HepG2 (cell line): ENCODE data around the gene FAM169A. TPM values are rescaled to one million over a fixed set of nuclear protein-coding genes. Genes with fewer than 3 reads are reported as not detected.
A peak's percentile ranks its signal among the peaks of the same experiment; 100 is the strongest.

ENCODE experiments used
- BCL3 ChIP-seq: sonication (generic); formaldehyde crosslinking; IDR thresholded peaks from 2 replicates; pipeline ENCODE4 v1.5.1; 2020; ENCODE audit warnings: mild to moderate bottlenecking, missing genetic modification reagents, moderate library complexity
- E2F1 ChIP-seq: sonication (generic); formaldehyde crosslinking; IDR thresholded peaks from 2 replicates; pipeline ENCODE4 v1.5.0; 2020; ENCODE audit warnings: missing genetic modification reagents
- FOSL2 ChIP-seq: sonication (generic); formaldehyde crosslinking; IDR thresholded peaks from 2 replicates; pipeline ENCODE4 v1.4.0; 2020; ENCODE audit warnings: missing genetic modification reagents
- HHEX ChIP-seq: IDR thresholded peaks from 2 replicates; pipeline ENCODE4 v1.6.1; 2016; ENCODE audit warnings: control low read depth
- HMGXB4 ChIP-seq, 2 experiments: sonication (generic) in 1 of 2; formaldehyde crosslinking in 1 of 2; IDR thresholded peaks; 2 replicates each; pipeline versions ENCODE4 v1.4.0 to v1.6.1; 2018 to 2020; ENCODE audit warnings: missing genetic modification reagents in 2 of 2, borderline replicate concordance in 1 of 2, low read depth in 1 of 2, mild to moderate bottlenecking in 1 of 2, missing biosample characterization in 1 of 2
- KAT8 ChIP-seq: IDR thresholded peaks from 2 replicates; pipeline ENCODE4 v1.6.1; 2016; ENCODE audit warnings: missing genetic modification reagents, missing compliant biosample characterization
- KMT2A ChIP-seq: sonication (generic); formaldehyde crosslinking; IDR thresholded peaks from 2 replicates; pipeline ENCODE4 v1.4.0; 2020; ENCODE audit warnings: missing genetic modification reagents
- NKX3-1 ChIP-seq: sonication (generic); formaldehyde crosslinking; IDR thresholded peaks from 2 replicates; pipeline ENCODE4 v1.5.0; 2020; ENCODE audit warnings: missing genetic modification reagents
- RBM22 ChIP-seq: fragments of 200-400 bp; formaldehyde crosslinking; optimal IDR thresholded peaks from 2 replicates; pipeline ENCODE3; 2017; ENCODE audit warnings: mild to moderate bottlenecking, low read length, moderate library complexity
- REXO4 ChIP-seq: sonication (generic); formaldehyde crosslinking; IDR thresholded peaks from 2 replicates; pipeline ENCODE4 v1.8.0; 2022; ENCODE audit warnings: missing genetic modification reagents, mild to moderate bottlenecking, borderline replicate concordance
- SKI ChIP-seq: fragments of 450-650 bp; IDR thresholded peaks from one replicate; pipeline ENCODE4 v1.6.1; 2018; ENCODE audit warnings: mild to moderate bottlenecking; ENCODE audit not compliant: partially characterized antibody
- SMAD3 ChIP-seq: sonication (generic); formaldehyde crosslinking; IDR thresholded peaks from 2 replicates; pipeline ENCODE4 v1.4.0; 2020; ENCODE audit warnings: missing genetic modification reagents
- SP2 ChIP-seq: sonication (generic); formaldehyde crosslinking; IDR thresholded peaks from 2 replicates; pipeline ENCODE4 v1.5.1; 2020; ENCODE audit warnings: mild to moderate bottlenecking, missing genetic modification reagents
- ZBTB21 ChIP-seq: sonication (generic); formaldehyde crosslinking; IDR thresholded peaks from 2 replicates; pipeline ENCODE4 v1.4.0; 2020; ENCODE audit warnings: missing genetic modification reagents
- ZNF30 ChIP-seq: sonication (generic); formaldehyde crosslinking; IDR thresholded peaks from 2 replicates; pipeline ENCODE4 v1.5.0; 2020; ENCODE audit warnings: mild to moderate bottlenecking, missing genetic modification reagents
- ZNF362 ChIP-seq: sonication (generic); formaldehyde crosslinking; IDR thresholded peaks from 2 replicates; pipeline ENCODE4 v1.4.0; 2020; ENCODE audit warnings: missing genetic modification reagents, mild to moderate bottlenecking, borderline replicate concordance
- ZNF746 ChIP-seq: sonication (generic); formaldehyde crosslinking; IDR thresholded peaks from 2 replicates; pipeline ENCODE4 v1.8.0; 2022; ENCODE audit warnings: mild to moderate bottlenecking, missing genetic modification reagents
- polyA plus RNA-seq, 8 experiments: library from polyadenylated mRNA; depleted of rRNA in 3 of 8; stranded (reverse) in 7 of 8; unstranded in 1 of 8; fragments of >200 nt; fragmentation: Illumina TruSeq in 4 of 8; extraction: Trizol in 4 of 8; gene quantifications; 2 replicates each; pipeline versions ENCODE4 v1.2.1 to v1.2.3, GENCODE V29; 2011 to 2016; ENCODE audit warnings: low read depth in 4 of 8, missing spikeins in 1 of 8, mixed read lengths in 1 of 8; ENCODE audit not compliant: insufficient read depth in 1 of 8
- total RNA-seq, 5 experiments: library from RNA; depleted of rRNA; stranded (reverse); fragments of >200 nt; fragmentation: Illumina TruSeq; extraction: Trizol; gene quantifications; 2 replicates each; pipeline ENCODE4 v1.2.3, GENCODE V29; 2016; ENCODE audit warnings: low read depth in 1 of 5
- TF ChIP-seq, protein P1 (sequence below): sonication (generic); formaldehyde crosslinking; IDR thresholded peaks from 2 replicates; pipeline ENCODE4 v1.4.0; 2020; ENCODE audit warnings: mild to moderate bottlenecking, missing genetic modification reagents
- TF ChIP-seq, protein P2 (sequence below): sonication (generic); formaldehyde crosslinking; IDR thresholded peaks from 2 replicates; pipeline ENCODE4 v1.9.0; 2022; ENCODE audit warnings: low read depth, missing genetic modification reagents
- TF ChIP-seq, protein P3 (sequence below): IDR thresholded peaks from 2 replicates; pipeline ENCODE4 v1.6.1; 2018; ENCODE audit warnings: missing genetic modification reagents

Gene FAM169A
- total and polyA plus RNA-seq, 2 of the 13 experiments (the other 11 are each of a cell fraction or from before 2014, with no cell fraction given), result 21.1 to 110 TPM

GRCh38 chr5:74875994-74876791 is 10.0 kb upstream of the FAM169A start (continued):
- TF ChIP-seq, protein P1, sequence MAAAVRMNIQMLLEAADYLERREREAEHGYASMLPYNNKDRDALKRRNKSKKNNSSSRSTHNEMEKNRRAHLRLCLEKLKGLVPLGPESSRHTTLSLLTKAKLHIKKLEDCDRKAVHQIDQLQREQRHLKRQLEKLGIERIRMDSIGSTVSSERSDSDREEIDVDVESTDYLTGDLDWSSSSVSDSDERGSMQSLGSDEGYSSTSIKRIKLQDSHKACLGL (CRISPR knock-in tag), result no peak
- TF ChIP-seq REXO4 (CRISPR knock-in tag), result no peak
- TF ChIP-seq BCL3, result no peak
- TF ChIP-seq FOSL2 (CRISPR knock-in tag), result peak; percentile 73
- TF ChIP-seq KAT8 (CRISPR knock-in tag), result no peak; the same call in none of the 2 replicates
- TF ChIP-seq, protein P2, sequence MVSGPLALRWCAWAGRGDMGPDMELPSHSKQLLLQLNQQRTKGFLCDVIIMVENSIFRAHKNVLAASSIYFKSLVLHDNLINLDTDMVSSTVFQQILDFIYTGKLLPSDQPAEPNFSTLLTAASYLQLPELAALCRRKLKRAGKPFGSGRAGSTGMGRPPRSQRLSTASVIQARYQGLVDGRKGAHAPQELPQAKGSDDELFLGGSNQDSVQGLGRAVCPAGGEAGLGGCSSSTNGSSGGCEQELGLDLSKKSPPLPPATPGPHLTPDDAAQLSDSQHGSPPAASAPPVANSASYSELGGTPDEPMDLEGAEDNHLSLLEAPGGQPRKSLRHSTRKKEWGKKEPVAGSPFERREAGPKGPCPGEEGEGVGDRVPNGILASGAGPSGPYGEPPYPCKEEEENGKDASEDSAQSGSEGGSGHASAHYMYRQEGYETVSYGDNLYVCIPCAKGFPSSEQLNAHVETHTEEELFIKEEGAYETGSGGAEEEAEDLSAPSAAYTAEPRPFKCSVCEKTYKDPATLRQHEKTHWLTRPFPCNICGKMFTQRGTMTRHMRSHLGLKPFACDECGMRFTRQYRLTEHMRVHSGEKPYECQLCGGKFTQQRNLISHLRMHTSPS (CRISPR knock-in tag), result peak; percentile 98
- peak; percentile 54; the same call in 1 of the 2 replicates for TF ChIP-seq ZNF746 (CRISPR knock-in tag)
- TF ChIP-seq ZNF30 (CRISPR knock-in tag), result no peak
- peak; percentile 9; the same call in 1 of the 2 replicates for TF ChIP-seq KMT2A (CRISPR knock-in tag)
- 0 out of 2 replicates have a peak, but pooled peaks have one; percentile 16 for TF ChIP-seq NKX3-1
- TF ChIP-seq ZBTB21 (CRISPR knock-in tag), result no peak
- no peak for TF ChIP-seq RBM22
- no peak; the same call in 1 of the 2 replicates for TF ChIP-seq HHEX (CRISPR knock-in tag)
- TF ChIP-seq, protein P3, sequence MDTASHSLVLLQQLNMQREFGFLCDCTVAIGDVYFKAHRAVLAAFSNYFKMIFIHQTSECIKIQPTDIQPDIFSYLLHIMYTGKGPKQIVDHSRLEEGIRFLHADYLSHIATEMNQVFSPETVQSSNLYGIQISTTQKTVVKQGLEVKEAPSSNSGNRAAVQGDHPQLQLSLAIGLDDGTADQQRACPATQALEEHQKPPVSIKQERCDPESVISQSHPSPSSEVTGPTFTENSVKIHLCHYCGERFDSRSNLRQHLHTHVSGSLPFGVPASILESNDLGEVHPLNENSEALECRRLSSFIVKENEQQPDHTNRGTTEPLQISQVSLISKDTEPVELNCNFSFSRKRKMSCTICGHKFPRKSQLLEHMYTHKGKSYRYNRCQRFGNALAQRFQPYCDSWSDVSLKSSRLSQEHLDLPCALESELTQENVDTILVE, result 0 out of 2 replicates have a peak, but pooled peaks have one; percentile 55
- peak; percentile 74; the same call in 1 of the 2 replicates for TF ChIP-seq ZNF362 (CRISPR knock-in tag)
- 0 out of 4 replicates have a peak, but pooled peaks of 1 of the 2 experiments have one; percentile 40 for TF ChIP-seq HMGXB4 (CRISPR knock-in tag; IDR thresholded peaks at IDR 0.05; ENCODE audit: borderline replicate concordance in 1 of 2, low read depth in 1 of 2)
- no peak for TF ChIP-seq E2F1
- no peak for TF ChIP-seq SKI
- TF ChIP-seq SMAD3 (CRISPR knock-in tag), result no peak
- no peak for TF ChIP-seq SP2 (CRISPR knock-in tag)
